H9 (cell line): ENCODE measurements around the gene NEGR1. TPM values are rescaled to one million over a fixed set of nuclear protein-coding genes. Genes with fewer than 3 reads are reported as not detected.

Experiments
- DNase-seq: peaks from one replicate; pipeline ENCODE4 v3.0.0-alpha.2; 2017
- H2AFZ ChIP-seq: one replicate; pipeline ENCODE4 v1.6.1; 2013; ENCODE audit warnings: mild to moderate bottlenecking, low read length, control low read depth, moderate library complexity
- H2AK5ac ChIP-seq: 2 replicates; pipeline ENCODE4 v1.6.1; 2013; ENCODE audit warnings: low read length, control low read depth, mixed read lengths; ENCODE audit not compliant: insufficient read length
- H2BK120ac ChIP-seq: one replicate; pipeline ENCODE4 v1.6.1; 2013; ENCODE audit warnings: low read depth, mild to moderate bottlenecking, low read length, control low read depth, inconsistent platforms; ENCODE audit not compliant: poor library complexity, severe bottlenecking
- H2BK12ac ChIP-seq: 2 replicates; pipeline ENCODE4 v1.6.1; 2013; ENCODE audit warnings: low read length, control low read depth, mixed read lengths, low read depth; ENCODE audit not compliant: insufficient read length
- H2BK15ac ChIP-seq: 2 replicates; pipeline ENCODE4 v1.6.1; 2013; ENCODE audit warnings: low read depth, low read length, control low read depth
- H2BK20ac ChIP-seq: one replicate; pipeline ENCODE4 v1.6.1; 2013; ENCODE audit warnings: low read depth, mild to moderate bottlenecking, low read length, control low read depth, inconsistent platforms; ENCODE audit not compliant: poor library complexity, severe bottlenecking
- H2BK5ac ChIP-seq: 2 replicates; pipeline ENCODE4 v1.6.1; 2013; ENCODE audit warnings: low read length, control low read depth, mixed read lengths; ENCODE audit not compliant: insufficient read length
- H3K14ac ChIP-seq: 2 replicates; pipeline ENCODE4 v1.6.1; 2013; ENCODE audit warnings: low read length, control low read depth; ENCODE audit not compliant: insufficient read depth
- H3K18ac ChIP-seq: 2 replicates; pipeline ENCODE4 v1.6.1; 2013; ENCODE audit warnings: low read depth, mild to moderate bottlenecking, mixed read lengths, low read length, control low read depth; ENCODE audit not compliant: insufficient read length
- H3K23ac ChIP-seq: 2 replicates; pipeline ENCODE4 v1.6.1; 2013; ENCODE audit warnings: low read length, control low read depth, mixed read lengths, low read depth; ENCODE audit not compliant: insufficient read length
- H3K23me2 ChIP-seq: 2 replicates; pipeline ENCODE4 v1.6.1; 2013; ENCODE audit warnings: low read depth, mild to moderate bottlenecking, mixed read lengths, low read length, control low read depth; ENCODE audit not compliant: insufficient read length, poor library complexity, severe bottlenecking
- H3K27ac ChIP-seq: 2 replicates; pipeline ENCODE4 v1.5.1; 2013; ENCODE audit warnings: low read length, control low read depth, mixed read lengths, low read depth; ENCODE audit not compliant: insufficient read length
- H3K27me3 ChIP-seq: 2 replicates; pipeline ENCODE4 v1.6.1; 2013; ENCODE audit warnings: low read length, control low read depth, inconsistent platforms; ENCODE audit not compliant: insufficient read depth
- H3K4ac ChIP-seq: 2 replicates; pipeline ENCODE4 v1.6.1; 2013; ENCODE audit warnings: low read depth, mild to moderate bottlenecking, control low read depth, inconsistent platforms, low read length, moderate library complexity
- H3K4me1 ChIP-seq: 2 replicates; pipeline ENCODE4 v1.6.1; 2013; ENCODE audit warnings: low read length, control low read depth, inconsistent platforms; ENCODE audit not compliant: insufficient read depth
- H3K4me2 ChIP-seq: 2 replicates; pipeline ENCODE4 v1.6.1; 2013; ENCODE audit warnings: low read length, control low read depth, mixed read lengths; ENCODE audit not compliant: insufficient read length, insufficient read depth
- H3K56ac ChIP-seq: 2 replicates; pipeline ENCODE4 v1.6.1; 2013; ENCODE audit warnings: low read depth, mild to moderate bottlenecking, mixed read lengths, low read length, control low read depth; ENCODE audit not compliant: insufficient read length
- H3K79me1 ChIP-seq: 2 replicates; pipeline ENCODE4 v1.6.1; 2013; ENCODE audit warnings: low read depth, mild to moderate bottlenecking, moderate library complexity, low read length, control low read depth, inconsistent platforms; ENCODE audit not compliant: insufficient read depth, poor library complexity, severe bottlenecking
- H3K79me2 ChIP-seq: 2 replicates; pipeline ENCODE4 v1.6.1; 2013; ENCODE audit warnings: low read length, control low read depth, inconsistent platforms; ENCODE audit not compliant: insufficient read depth
- H3K9ac ChIP-seq: 2 replicates; pipeline ENCODE4 v1.6.1; 2013; ENCODE audit warnings: low read length, control low read depth, mixed read lengths; ENCODE audit not compliant: insufficient read length; ENCODE audit errors: extremely low read depth
- H3K9me3 ChIP-seq: one replicate; pipeline ENCODE4 v1.6.1; 2013; ENCODE audit warnings: low read depth, low read length, inconsistent platforms; ENCODE audit not compliant: control insufficient read depth
- H3T11ph ChIP-seq: one replicate; pipeline ENCODE4 v1.6.1; 2013; ENCODE audit warnings: mild to moderate bottlenecking, low read length, control low read depth, inconsistent platforms
- H4K20me1 ChIP-seq: one replicate; pipeline ENCODE4 v1.6.1; 2013; ENCODE audit not compliant: control insufficient read depth, insufficient read length, insufficient read depth
- H4K5ac ChIP-seq: 2 replicates; pipeline ENCODE4 v1.6.1; 2013; ENCODE audit warnings: low read depth, mild to moderate bottlenecking, mixed read lengths, low read length, control low read depth; ENCODE audit not compliant: insufficient read length
- H4K8ac ChIP-seq: replicated peaks from 2 replicates; pipeline ENCODE4 v1.6.1; 2013; ENCODE audit warnings: low read length, control low read depth, mixed read lengths, low read depth; ENCODE audit not compliant: insufficient read length
- H4K91ac ChIP-seq: 2 replicates; pipeline ENCODE4 v1.6.1; 2013; ENCODE audit warnings: low read depth, mild to moderate bottlenecking, moderate library complexity, mixed read lengths, low read length, control low read depth; ENCODE audit not compliant: insufficient read length
- H3K27ac Mint-ChIP-seq, 3 experiments: 2 replicates in 2 of 3; 3 replicates in 1 of 3; pipeline ENCODE4 v1.8.0; 2020 to 2021; ENCODE audit warnings: mixed read lengths in 3 of 3, mild to moderate bottlenecking in 1 of 3, moderate library complexity in 1 of 3
- H3K27me3 Mint-ChIP-seq: 2 replicates; pipeline ENCODE4 v1.8.0; 2021; ENCODE audit warnings: low read depth, mild to moderate bottlenecking, moderate library complexity, mixed read lengths
- H3K36me3 Mint-ChIP-seq, 3 experiments: 2 replicates in 2 of 3; 3 replicates in 1 of 3; pipeline ENCODE4 v1.8.0; 2020 to 2021; ENCODE audit warnings: low read depth in 3 of 3, mixed read lengths in 3 of 3; ENCODE audit not compliant: insufficient read depth in 1 of 3
- H3K4me1 Mint-ChIP-seq, 2 experiments: 2 replicates each; pipeline ENCODE4 v1.8.0; 2020; ENCODE audit warnings: mixed read lengths in 2 of 2
- H3K4me3 Mint-ChIP-seq, 2 experiments: 2 replicates in 1 of 2; 3 replicates in 1 of 2; pipeline ENCODE4 v1.8.0; 2020 to 2021; ENCODE audit warnings: mild to moderate bottlenecking in 2 of 2, mixed read lengths in 2 of 2, moderate library complexity in 1 of 2
- H3K9me3 Mint-ChIP-seq, 2 experiments: 2 replicates in 1 of 2; 3 replicates in 1 of 2; pipeline ENCODE4 v1.8.0; 2020; ENCODE audit warnings: mild to moderate bottlenecking in 2 of 2, mixed read lengths in 2 of 2, moderate library complexity in 1 of 2
- CTCF ChIP-seq: fragments of 200-600 bp; sonication (generic); conservative IDR thresholded peaks from 3 replicates; pipeline ENCODE4 v1.8.0; 2021; ENCODE audit warnings: antibody characterized with exemption, mild to moderate bottlenecking
- WGBS: extraction: QIAGEN DNeasy Blood & Tissue Kit; methylation state at CpG from one replicate; pipeline ENCODE4 v1.1.7; 2013; ENCODE audit warnings: missing lambda C conversion rate, low lambda C conversion rate, mixed read lengths; ENCODE audit not compliant: insufficient read length; ENCODE audit errors: extremely low coverage; 5-methylcytosine and 5-hydroxymethylcytosine counted together
- total RNA-seq: library from RNA; stranded (reverse); gene quantifications from 2 replicates; pipeline ENCODE4 v1.2.1, GENCODE V29; 2021

NEGR1 gene
- total RNA-seq, 1 experiment from 2014 or later = 0.13 TPM

- Histone ChIP-seq H3K4ac (no peak overlapping the region), H3K56ac (no peak overlapping the region), H2BK15ac (no peak overlapping the region), H3K18ac (no peak overlapping the region), H2BK12ac (no peak overlapping the region), H3K4me1 (no peaks in the 10 kb centered on the region), H3K23ac (no peak overlapping the region), H3K9me3 (no peaks in the 10 kb centered on the region), H2AK5ac (no peak overlapping the region), H4K5ac (no peak overlapping the region), H3K79me1 (no peaks in the 10 kb centered on the region), H3K23me2 (no peaks in the 10 kb centered on the region), H3K79me2 (no peaks in the 10 kb centered on the region), H2BK20ac (no peak overlapping the region), H2BK120ac (no peak overlapping the region), H3K27ac (no peak overlapping the region), H4K20me1 (no peaks in the 10 kb centered on the region), H2BK5ac (no peak overlapping the region), H3K9ac (no peak overlapping the region), H2AFZ (no peak overlapping the region), H3T11ph (no peak overlapping the region), H3K27me3 (no peaks in the 10 kb centered on the region), H4K91ac (no peak overlapping the region), H4K8ac (no peak overlapping the region), H3K4me2 (no peak overlapping the region), H3K14ac (no peak overlapping the region)
- no peak for TF ChIP-seq CTCF
- Mint-ChIP-seq H3K36me3 (no peaks in the 10 kb centered on the region), H3K27me3 (no peaks in the 10 kb centered on the region; the same call in 1 of the 2 replicates), H3K4me1 (no peaks in the 10 kb centered on the region), H3K27ac (no peak overlapping the region), H3K9me3 (no peaks in the 10 kb centered on the region; a peak in 1 of 5 replicates), H3K4me3 (no peak overlapping the region)
- no CpG with 5 or more reads among the region's 2 CpGs for WGBS
- no peak for DNase-seq
These were observed 626.7 kb downstream of the NEGR1 start for GRCh38 chr1:71655604-71656003.
